SU-DHL-6 (cell line): ENCODE data around the gene STXBP3.

Experiments used
- CTCF ChIP-seq: fragments of 200-600 bp; sonication (generic); IDR thresholded peaks from one replicate; pipeline ENCODE4 v1.5.1; 2017; ENCODE audit warnings: antibody characterized with exemption, mild to moderate bottlenecking, low read length, moderate library complexity; ENCODE audit not compliant: insufficient read depth, poor library complexity, severe bottlenecking
- EZH2phosphoT487 ChIP-seq: fragments of 200-600 bp; sonication (generic), shearing (Covaris generic); conservative IDR thresholded peaks from 2 replicates; pipeline ENCODE4 v1.6.1; 2018; ENCODE audit warnings: mild to moderate bottlenecking, antibody characterized with exemption, low read length, moderate library complexity, mixed read lengths

- no peak for TF ChIP-seq CTCF
- TF ChIP-seq EZH2phosphoT487, result no peak
Observed at GRCh38 chr1:108832929-108833328, 86.5 kb downstream of the STXBP3 start.
